Measurements from ENCODE around the gene OR10H2. TPM values are rescaled to one million over a fixed set of nuclear protein-coding genes. Genes with fewer than 3 reads are reported as not detected.
A peak's percentile ranks its signal among the peaks of the same experiment; 100 is the strongest.

The OR10H2 gene
- total RNA-seq, 1 experiment from 2014 or later: not detected

DNA sequence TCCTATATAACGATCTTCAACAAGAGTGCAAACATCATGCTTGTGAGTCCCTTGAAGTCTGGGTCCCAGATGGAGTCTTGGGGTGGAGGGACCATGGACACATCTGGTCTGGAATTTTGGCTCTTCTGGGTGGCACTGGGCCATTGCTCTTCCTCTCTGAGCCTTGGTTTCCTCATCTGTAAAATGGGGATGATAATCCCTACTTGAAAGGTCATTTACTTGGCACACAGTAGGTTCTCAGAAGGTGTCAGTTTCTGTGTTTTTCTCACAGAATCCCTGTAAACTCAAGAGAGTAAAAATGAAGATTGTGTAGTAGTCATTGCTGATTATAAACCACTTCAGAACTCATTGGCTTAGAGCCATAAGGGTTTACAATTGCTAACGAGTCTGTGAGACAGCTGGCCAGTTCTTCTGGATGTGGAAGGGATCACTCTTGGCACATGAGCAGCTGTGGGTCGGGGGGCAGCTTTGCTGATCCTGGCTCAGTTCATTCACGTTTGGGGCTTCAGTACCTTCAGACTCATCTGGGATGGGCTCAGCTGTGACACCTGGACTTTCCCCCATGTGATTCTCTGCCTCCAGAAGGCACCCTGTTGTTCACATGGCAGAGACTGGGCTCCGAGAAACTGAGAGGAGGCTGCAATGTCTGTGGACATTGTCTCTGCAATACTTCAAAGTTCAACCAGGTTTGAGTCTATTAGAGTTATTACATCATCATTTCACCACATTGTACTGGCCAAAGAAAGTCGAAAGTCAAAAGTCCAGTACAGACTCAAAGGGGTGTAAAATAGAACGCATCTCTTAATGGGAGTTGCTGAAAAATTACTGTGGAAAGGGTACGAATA lies 47.1 kb upstream of the OR10H2 start:
- no peaks in the 10 kb centered on the region for H3K36me3 Mint-ChIP-seq (ENCODE audit: insufficient read depth, unreplicated experiment)
- POLR2A ChIA-PET: no interaction called here
- Histone ChIP-seq H3K27me3 (replicated peaks; ENCODE audit: control insufficient read depth, insufficient read depth, low read length) (no peaks in the 10 kb centered on the region), H3K9me3 (no peaks in the 10 kb centered on the region), H3K36me3 (ENCODE audit: control insufficient read depth, insufficient read depth, low read length) (no peaks in the 10 kb centered on the region), H3K4me1 (no peaks in the 10 kb centered on the region), H3K4me3 (ENCODE audit: low read depth, low read length) (no peak overlapping the region)
- no peak overlapping the region for H3K4me3 Mint-ChIP-seq (ENCODE audit: unreplicated experiment)
- TF ChIP-seq, protein P1, sequence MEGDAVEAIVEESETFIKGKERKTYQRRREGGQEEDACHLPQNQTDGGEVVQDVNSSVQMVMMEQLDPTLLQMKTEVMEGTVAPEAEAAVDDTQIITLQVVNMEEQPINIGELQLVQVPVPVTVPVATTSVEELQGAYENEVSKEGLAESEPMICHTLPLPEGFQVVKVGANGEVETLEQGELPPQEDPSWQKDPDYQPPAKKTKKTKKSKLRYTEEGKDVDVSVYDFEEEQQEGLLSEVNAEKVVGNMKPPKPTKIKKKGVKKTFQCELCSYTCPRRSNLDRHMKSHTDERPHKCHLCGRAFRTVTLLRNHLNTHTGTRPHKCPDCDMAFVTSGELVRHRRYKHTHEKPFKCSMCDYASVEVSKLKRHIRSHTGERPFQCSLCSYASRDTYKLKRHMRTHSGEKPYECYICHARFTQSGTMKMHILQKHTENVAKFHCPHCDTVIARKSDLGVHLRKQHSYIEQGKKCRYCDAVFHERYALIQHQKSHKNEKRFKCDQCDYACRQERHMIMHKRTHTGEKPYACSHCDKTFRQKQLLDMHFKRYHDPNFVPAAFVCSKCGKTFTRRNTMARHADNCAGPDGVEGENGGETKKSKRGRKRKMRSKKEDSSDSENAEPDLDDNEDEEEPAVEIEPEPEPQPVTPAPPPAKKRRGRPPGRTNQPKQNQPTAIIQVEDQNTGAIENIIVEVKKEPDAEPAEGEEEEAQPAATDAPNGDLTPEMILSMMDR (IDR thresholded peaks at IDR 0.05; ENCODE audit: insufficient read depth in 1 of 2, low read depth in 1 of 2, low read length in 1 of 2, severe bottlenecking in 1 of 2, unreplicated experiment in 1 of 2): no peak
- no peak for DNase-seq
- H3K4me1 Mint-ChIP-seq (ENCODE audit: low read depth, unreplicated experiment): no peaks in the 10 kb centered on the region
- intact Hi-C loops (cut with micrococcal nuclease; ENCODE audit: unreplicated experiment): no loop called here
- H3K9me3 Mint-ChIP-seq (ENCODE audit: unreplicated experiment): peaks cover 6% of the 10 kb centered on the region
- BruUV-seq (replicated peaks): no TSS peak
- no peak overlapping the region for H3K27ac Mint-ChIP-seq (ENCODE audit: unreplicated experiment)
- CTCF ChIA-PET: no interaction called here
- H3K27me3 Mint-ChIP-seq (ENCODE audit: insufficient read depth, unreplicated experiment): peaks cover 6% of the 10 kb centered on the region

DNA sequence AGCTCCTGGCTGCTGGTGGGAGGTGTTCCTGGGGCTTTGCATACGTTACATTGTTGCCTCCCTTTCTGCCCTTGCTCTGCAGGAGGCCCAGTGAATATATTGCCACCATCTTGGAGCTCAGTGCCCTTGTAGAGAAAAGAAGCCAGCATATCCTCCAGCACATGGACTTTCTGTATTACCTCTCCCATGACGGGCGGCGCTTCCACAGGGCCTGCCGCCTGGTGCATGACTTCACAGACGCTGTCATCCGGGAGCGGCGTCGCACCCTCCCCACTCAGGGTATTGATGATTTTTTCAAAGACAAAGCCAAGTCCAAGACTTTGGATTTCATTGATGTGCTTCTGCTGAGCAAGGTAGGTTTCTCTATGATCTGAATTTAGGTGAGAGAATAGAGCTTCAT lies 44.4 kb upstream of the OR10H2 start:
- intact Hi-C loops (cut with micrococcal nuclease; ENCODE audit: unreplicated experiment): no loop called here
- H3K4me1 ChIP-seq: no peaks in the 10 kb centered on the region
- no peak overlapping the region for H3K27ac Mint-ChIP-seq (ENCODE audit: unreplicated experiment)
- H3K27me3 Mint-ChIP-seq (ENCODE audit: insufficient read depth, unreplicated experiment): peaks cover 4% of the 10 kb centered on the region
- H3K4me1 Mint-ChIP-seq (ENCODE audit: low read depth, unreplicated experiment): no peaks in the 10 kb centered on the region
- ChIA-PET CTCF (no interaction called here), POLR2A (no interaction called here)
- no peak for DNase-seq
- no peaks in the 10 kb centered on the region for H3K36me3 Mint-ChIP-seq (ENCODE audit: insufficient read depth, unreplicated experiment)
- no peaks in the 10 kb centered on the region for H3K36me3 ChIP-seq (ENCODE audit: control insufficient read depth, insufficient read depth, low read length)
- TF ChIP-seq, protein P1 (IDR thresholded peaks at IDR 0.05; ENCODE audit: insufficient read depth in 1 of 2, low read depth in 1 of 2, low read length in 1 of 2, severe bottlenecking in 1 of 2, unreplicated experiment in 1 of 2): no peak
- peaks cover 2% of the 10 kb centered on the region; the same call in 1 of the 2 replicates for H3K9me3 ChIP-seq
- no peak overlapping the region for H3K4me3 ChIP-seq (ENCODE audit: low read depth, low read length)
- no TSS peak for BruUV-seq (replicated peaks)
- no peaks in the 10 kb centered on the region for H3K9me3 Mint-ChIP-seq (ENCODE audit: unreplicated experiment)
- H3K27me3 ChIP-seq (replicated peaks; ENCODE audit: control insufficient read depth, insufficient read depth, low read length): no peaks in the 10 kb centered on the region
- no peak overlapping the region for H3K4me3 Mint-ChIP-seq (ENCODE audit: unreplicated experiment)

DNA sequence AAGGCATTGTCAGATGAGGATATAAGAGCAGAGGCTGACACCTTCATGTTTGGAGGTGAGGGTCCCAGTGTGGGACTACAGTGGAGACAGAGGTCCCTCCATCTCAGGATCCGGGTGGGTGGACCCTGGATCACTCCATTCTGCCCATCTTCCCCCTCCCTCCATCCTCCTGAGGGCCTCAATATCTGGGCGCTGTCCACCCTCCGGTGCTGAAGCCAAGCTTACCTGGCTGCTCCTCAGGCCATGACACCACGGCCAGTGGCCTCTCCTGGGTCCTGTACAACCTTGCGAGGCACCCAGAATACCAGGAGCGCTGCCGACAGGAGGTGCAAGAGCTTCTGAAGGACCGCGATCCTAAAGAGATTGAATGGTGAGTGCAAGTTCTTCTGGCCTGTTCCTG lies 43.0 kb upstream of the OR10H2 start:
- peak in 1 of 2 experiments; percentile 45 for DNase-seq
- Histone ChIP-seq H3K4me3 (ENCODE audit: low read depth, low read length) (no peak overlapping the region), H3K36me3 (ENCODE audit: control insufficient read depth, insufficient read depth, low read length) (no peaks in the 10 kb centered on the region), H3K9me3 (peaks cover 5% of the 10 kb centered on the region; the same call in 1 of the 2 replicates), H3K4me1 (no peaks in the 10 kb centered on the region), H3K27me3 (replicated peaks; ENCODE audit: control insufficient read depth, insufficient read depth, low read length) (no peaks in the 10 kb centered on the region)
- Mint-ChIP-seq H3K27ac (ENCODE audit: unreplicated experiment) (no peak overlapping the region), H3K27me3 (ENCODE audit: insufficient read depth, unreplicated experiment) (peaks cover 4% of the 10 kb centered on the region), H3K9me3 (ENCODE audit: unreplicated experiment) (no peaks in the 10 kb centered on the region), H3K4me3 (ENCODE audit: unreplicated experiment) (no peak overlapping the region), H3K4me1 (ENCODE audit: low read depth, unreplicated experiment) (no peaks in the 10 kb centered on the region), H3K36me3 (ENCODE audit: insufficient read depth, unreplicated experiment) (no peaks in the 10 kb centered on the region)
- no TSS peak for BruUV-seq (replicated peaks)
- intact Hi-C loops (cut with micrococcal nuclease; ENCODE audit: unreplicated experiment): no loop called here
- ChIA-PET CTCF (no interaction called here), POLR2A (no interaction called here)
- TF ChIP-seq, protein P1 (IDR thresholded peaks at IDR 0.05; ENCODE audit: insufficient read depth in 1 of 2, low read depth in 1 of 2, low read length in 1 of 2, severe bottlenecking in 1 of 2, unreplicated experiment in 1 of 2): no peak

All from Caco-2 (cell line).